ENCODE results near the gene MCL1. TPM values are rescaled to one million over a fixed set of nuclear protein-coding genes. Genes with fewer than 3 reads are reported as not detected.
"Not testable (repeated sequence)": the region's sequence is repeated elsewhere in the genome, so short reads cannot be mapped to it uniquely, and the experiment has no call there.

MCL1 gene
- total RNA-seq, 2 experiments from 2014 or later: 249 to 261 TPM

GRCh38 chr1:150572918-150573647 lies 6.3 kb downstream of the MCL1 start:
- Mint-ChIP-seq H3K36me3 (ENCODE audit: low read depth) (peaks cover 84% of the 10 kb centered on the region), H3K4me1 (ENCODE audit: low read depth) (peaks cover 77% of the 10 kb centered on the region), H3K27me3 (ENCODE audit: low read depth) (no peaks in the 10 kb centered on the region), H3K27ac (peak overlapping the region; percentile 82), H3K4me3 (peak overlapping the region; percentile 97), H3K9me3 (ENCODE audit: insufficient read depth) (no peaks in the 10 kb centered on the region)
- CTCF ChIA-PET: interaction anchor here (0.9 to 13.3 kb wide), 3 partner anchors 8 to 349 kb away, joined by 3 to 412 read pairs (median 49); no protein-coding TSS in a partner anchor
- ATAC-seq: no peak
- POLR2A ChIA-PET: interaction anchor here (0.7 to 19.3 kb wide), 5 partner anchors 9 to 686 kb away, joined by 4 to 1108 read pairs (median 26); partner anchors contain the start of gene ENSA
- no peak for DNase-seq

GRCh38 chr1:150568594-150568966 lies 10.8 kb downstream of the MCL1 start:
- H3K4me3 Mint-ChIP-seq: peak overlapping the region; percentile 72
- peaks cover 97% of the 10 kb centered on the region for H3K4me1 Mint-ChIP-seq (ENCODE audit: low read depth)
- ChIA-PET CTCF (interaction anchor here (1.0 to 14.3 kb wide), 8 partner anchors 8 to 313 kb away, joined by 3 to 412 read pairs (median 6); partner anchors contain the start of genes ENSA, GOLPH3L and MCL1), POLR2A (interaction anchor here (0.6 to 19.3 kb wide), 6 partner anchors 5 to 681 kb away, joined by 3 to 1108 read pairs (median 94); partner anchors contain the start of genes ENSA and MCL1)
- ATAC-seq (peak; percentile 7), DNase-seq (no peak)
- peaks cover 44% of the 10 kb centered on the region for H3K36me3 Mint-ChIP-seq (ENCODE audit: low read depth)
- peak overlapping the region; percentile 95 for H3K27ac Mint-ChIP-seq
- no peaks in the 10 kb centered on the region for H3K27me3 Mint-ChIP-seq (ENCODE audit: low read depth)
- no peaks in the 10 kb centered on the region for H3K9me3 Mint-ChIP-seq (ENCODE audit: insufficient read depth)

GRCh38 chr1:150567717-150568593 lies 11.5 kb downstream of the MCL1 start:
- peak; percentile 73 for DNase-seq
- Mint-ChIP-seq H3K36me3 (ENCODE audit: low read depth) (peaks cover 38% of the 10 kb centered on the region), H3K9me3 (ENCODE audit: insufficient read depth) (no peaks in the 10 kb centered on the region), H3K27ac (peak overlapping the region; percentile 95), H3K4me3 (peak overlapping the region; percentile 72), H3K27me3 (ENCODE audit: low read depth) (no peaks in the 10 kb centered on the region), H3K4me1 (ENCODE audit: low read depth) (peaks cover 97% of the 10 kb centered on the region)
- peak; percentile 10 for ATAC-seq
- ChIA-PET POLR2A (interaction anchor here (0.6 to 19.3 kb wide), 9 partner anchors 4 to 680 kb away, joined by 3 to 1108 read pairs (median 8); partner anchors contain the start of genes ENSA and MCL1), CTCF (interaction anchor here (0.6 to 14.3 kb wide), 10 partner anchors 7 to 680 kb away, joined by 3 to 412 read pairs (median 6); partner anchors contain the start of genes ENSA, GOLPH3L and MCL1)

GRCh38 chr1:150567341-150567716 lies 12.1 kb downstream of the MCL1 start:
- peaks cover 32% of the 10 kb centered on the region for H3K36me3 Mint-ChIP-seq (ENCODE audit: low read depth)
- no peaks in the 10 kb centered on the region for H3K27me3 Mint-ChIP-seq (ENCODE audit: low read depth)
- peak overlapping the region; percentile 72 for H3K4me3 Mint-ChIP-seq
- ATAC-seq: peak; percentile 31
- peaks cover 97% of the 10 kb centered on the region for H3K4me1 Mint-ChIP-seq (ENCODE audit: low read depth)
- H3K9me3 Mint-ChIP-seq (ENCODE audit: insufficient read depth): no peaks in the 10 kb centered on the region
- ChIA-PET CTCF (interaction anchor here (0.8 to 14.3 kb wide), 7 partner anchors 9 to 679 kb away, joined by 3 to 412 read pairs (median 6); partner anchors contain the start of genes ENSA, GOLPH3L and MCL1), POLR2A (interaction anchor here (1.0 to 19.3 kb wide), 8 partner anchors 3 to 680 kb away, joined by 4 to 1108 read pairs (median 13); partner anchors contain the start of genes ENSA and MCL1)
- peak; percentile 86 for DNase-seq
- H3K27ac Mint-ChIP-seq: peak overlapping the region; percentile 95

- Mint-ChIP-seq H3K4me3 (peak overlapping the region; percentile 72), H3K27me3 (ENCODE audit: low read depth) (no peaks in the 10 kb centered on the region), H3K4me1 (ENCODE audit: low read depth) (peaks cover 95% of the 10 kb centered on the region), H3K36me3 (ENCODE audit: low read depth) (peaks cover 29% of the 10 kb centered on the region), H3K27ac (peak overlapping the region; percentile 95), H3K9me3 (ENCODE audit: insufficient read depth) (no peaks in the 10 kb centered on the region)
- ATAC-seq (no peak), DNase-seq (no peak)
- POLR2A ChIA-PET: interaction anchor here (1.4 to 19.3 kb wide), 7 partner anchors 3 to 679 kb away, joined by 4 to 1108 read pairs (median 18); partner anchors contain the start of genes ENSA and MCL1
- CTCF ChIA-PET: interaction anchor here (0.8 to 14.3 kb wide), 7 partner anchors 10 to 679 kb away, joined by 3 to 412 read pairs (median 6); partner anchors contain the start of genes ENSA and MCL1
These were observed 12.6 kb downstream of the MCL1 start for GRCh38 chr1:150566589-150567340.

GRCh38 chr1:150565240-150565991 lies 14.0 kb downstream of the MCL1 start:
- not testable (repeated sequence) for H3K9me3 Mint-ChIP-seq (ENCODE audit: insufficient read depth); H3K27me3 Mint-ChIP-seq (ENCODE audit: low read depth); ATAC-seq; DNase-seq; H3K4me3 Mint-ChIP-seq
- POLR2A ChIA-PET: interaction anchor here (1.2 to 16.0 kb wide), 4 partner anchors 11 to 679 kb away, joined by 9 to 1108 read pairs (median 121); partner anchors contain the start of genes ENSA and MCL1
- Mint-ChIP-seq H3K4me1 (ENCODE audit: low read depth) (peaks cover 94% of the 10 kb centered on the region), H3K27ac (peak overlapping the region; percentile 99), H3K36me3 (ENCODE audit: low read depth) (peaks cover 18% of the 10 kb centered on the region)
- CTCF ChIA-PET: interaction anchor here (9.3 to 14.3 kb wide), 2 partner anchors 11 to 57 kb away, joined by 386 to 412 read pairs; partner anchors contain the start of genes ENSA and MCL1

GRCh38 chr1:150564051-150564991 lies 15.1 kb downstream of the MCL1 start:
- peak overlapping the region; percentile 90 for H3K4me3 Mint-ChIP-seq
- DNase-seq: no peak

GRCh38 chr1:150563340-150564038 lies 15.9 kb downstream of the MCL1 start:
- CTCF ChIA-PET: interaction anchor here (0.8 to 14.3 kb wide), 6 partner anchors 13 to 433 kb away, joined by 3 to 412 read pairs (median 4); partner anchors contain the start of genes ENSA and MCL1
- POLR2A ChIA-PET: interaction anchor here (0.5 to 16.0 kb wide), 14 partner anchors 13 to 677 kb away, joined by 3 to 1108 read pairs (median 5); partner anchors contain the start of genes ENSA, GOLPH3L, MCL1 and RPRD2
- ATAC-seq: peak; percentile 36
- H3K36me3 Mint-ChIP-seq (ENCODE audit: low read depth): peaks cover 2% of the 10 kb centered on the region
- no peaks in the 10 kb centered on the region for H3K27me3 Mint-ChIP-seq (ENCODE audit: low read depth)
- H3K4me3 Mint-ChIP-seq: peak overlapping the region; percentile 90
- no peaks in the 10 kb centered on the region for H3K9me3 Mint-ChIP-seq (ENCODE audit: insufficient read depth)
- H3K27ac Mint-ChIP-seq: peak overlapping the region; percentile 99
- peaks cover 82% of the 10 kb centered on the region for H3K4me1 Mint-ChIP-seq (ENCODE audit: low read depth)
- peak; percentile 63 for DNase-seq

More at GRCh38 chr1:150564051-150564991, 15.1 kb downstream of the MCL1 start:
- peak overlapping the region; percentile 99 for H3K27ac Mint-ChIP-seq
- CTCF ChIA-PET: interaction anchor here (0.8 to 14.3 kb wide), 6 partner anchors 12 to 432 kb away, joined by 3 to 412 read pairs (median 4); partner anchors contain the start of genes ENSA, MCL1 and RPRD2
- no peaks in the 10 kb centered on the region for H3K27me3 Mint-ChIP-seq (ENCODE audit: low read depth)
- POLR2A ChIA-PET: interaction anchor here (0.7 to 16.0 kb wide), 10 partner anchors 12 to 678 kb away, joined by 3 to 1108 read pairs (median 5); partner anchors contain the start of genes ENSA, GOLPH3L, MCL1 and RPRD2
- peaks cover 90% of the 10 kb centered on the region for H3K4me1 Mint-ChIP-seq (ENCODE audit: low read depth)
- no peak for ATAC-seq
- no peaks in the 10 kb centered on the region for H3K9me3 Mint-ChIP-seq (ENCODE audit: insufficient read depth)
- H3K36me3 Mint-ChIP-seq (ENCODE audit: low read depth): peaks cover 7% of the 10 kb centered on the region

All from activated CD8-positive, alpha-beta T cell treated with anti-CD3 and anti-CD28 coated beads, Interleukin-2, amount 10 ng/mL, durations not matched to agents 7 days and 5 days (primary cell).